Right kidney (tissue), 1 donor: ENCODE results near the gene HTR6.

Experiments
- DNase-seq: peaks from one replicate; pipeline ENCODE4 v3.0.0-alpha.2; 2016

The HTR6 gene

GRCh38 chr1:19720973-19721372 lies 56.3 kb downstream of the HTR6 start:
- no peak for DNase-seq

- DNase-seq, result no peak
These were observed 59.2 kb downstream of the HTR6 start for GRCh38 chr1:19723874-19724273.

GRCh38 chr1:19725606-19726005 lies 60.9 kb downstream of the HTR6 start:
- DNase-seq, result no peak

GRCh38 chr1:19728413-19729145 lies 63.9 kb downstream of the HTR6 start:
- no peak for DNase-seq

GRCh38 chr1:19730232-19730631 lies 65.6 kb downstream of the HTR6 start:
- no peak for DNase-seq
